ENCODE data around the gene UGT1A4.

UGT1A4 gene

GRCh38 chr2:233718552-233718951 lies at the start of gene UGT1A4:
UGT1A4 (plus strand) TSS chr2:233718736; CDS start chr2:233718821, 85 bp downstream.
- DNase-seq: no peak

GRCh38 chr2:233671290-233672161 lies 47.0 kb upstream of the UGT1A4 start, which contains the start of gene UGT1A9:
UGT1A9 (plus strand) TSS chr2:233671898; CDS start chr2:233671935, 37 bp downstream.
- DNase-seq: no peak

- no peak for DNase-seq
These were observed 45.6 kb upstream of the UGT1A4 start for GRCh38 chr2:233672886-233673285.

- DNase-seq: no peak
These were observed 44.6 kb upstream of the UGT1A4 start for GRCh38 chr2:233673896-233674295.

GRCh38 chr2:233674314-233674713 lies 44.2 kb upstream of the UGT1A4 start:
- DNase-seq: no peak

GRCh38 chr2:233674995-233675394 lies 43.5 kb upstream of the UGT1A4 start:
- peak; percentile 62 for DNase-seq

- DNase-seq: no peak
These were observed 42.5 kb upstream of the UGT1A4 start for GRCh38 chr2:233676046-233676445.

- no peak for DNase-seq
These were observed 39.3 kb upstream of the UGT1A4 start for GRCh38 chr2:233679196-233679595.

GRCh38 chr2:233680361-233681045 lies 38.0 kb upstream of the UGT1A4 start:
- DNase-seq: no peak

GRCh38 chr2:233681521-233682099 lies 36.9 kb upstream of the UGT1A4 start, which contains the start of gene UGT1A7:
UGT1A7 (plus strand) TSS chr2:233681901; CDS start chr2:233681938, 37 bp downstream.
- no peak for DNase-seq

GRCh38 chr2:233684640-233685039 lies 33.9 kb upstream of the UGT1A4 start:
- no peak for DNase-seq

GRCh38 chr2:233686928-233687327 lies 31.6 kb upstream of the UGT1A4 start:
- no peak for DNase-seq

- no peak for DNase-seq
These were observed 30.2 kb upstream of the UGT1A4 start for GRCh38 chr2:233688341-233688740.

- DNase-seq: no peak
These were observed 29.5 kb upstream of the UGT1A4 start for GRCh38 chr2:233689031-233689430.

GRCh38 chr2:233689501-233689900 lies 29.0 kb upstream of the UGT1A4 start:
- DNase-seq: no peak

GRCh38 chr2:233690444-233690843 lies 28.1 kb upstream of the UGT1A4 start:
- no peak for DNase-seq

- no peak for DNase-seq
These were observed 26.8 kb upstream of the UGT1A4 start for GRCh38 chr2:233691443-233692433.

GRCh38 chr2:233692648-233693047 lies 25.9 kb upstream of the UGT1A4 start, which contains the start of gene UGT1A6:
UGT1A6 (plus strand) TSS chr2:233692890; CDS start chr2:233693005, 115 bp downstream.
- DNase-seq: no peak

- DNase-seq: no peak
These were observed 24.6 kb upstream of the UGT1A4 start for GRCh38 chr2:233693963-233694362.

GRCh38 chr2:233698740-233699139 lies 19.8 kb upstream of the UGT1A4 start:
- DNase-seq: no peak

GRCh38 chr2:233699424-233700027 lies 19.0 kb upstream of the UGT1A4 start:
- DNase-seq: no peak

All from NCI-H524 treated with DMSO at 0.1 percent for 48 hours (cell line).